ENCODE data around the gene SARS2.
A peak's percentile ranks its signal among the peaks of the same experiment; 100 is the strongest.
"Not testable (repeated sequence)": the region's sequence is repeated elsewhere in the genome, so short reads cannot be mapped to it uniquely, and the experiment has no call there.

SARS2 gene

GRCh38 chr19:38929929-38930775 is at the start of gene SARS2:
SARS2 (minus strand) TSS chr19:38930763; CDS start chr19:38930736, 27 bp downstream.
- DNase-seq: peak; percentile 91

GRCh38 chr19:38979812-38980211 is 49.2 kb upstream of the SARS2 start:
- DNase-seq: no peak

GRCh38 chr19:38978326-38978689 is 47.7 kb upstream of the SARS2 start:
- DNase-seq: no peak

- DNase-seq: no peak
Measured at GRCh38 chr19:38977445-38978325, 47.1 kb upstream of the SARS2 start.

- no peak for DNase-seq
Measured at GRCh38 chr19:38975861-38976271, 45.3 kb upstream of the SARS2 start.

GRCh38 chr19:38975214-38975860 is 44.8 kb upstream of the SARS2 start, which contains the start of gene FBXO17:
FBXO17 (minus strand) TSS chr19:38975742; CDS start chr19:38950319, 25,423 bp downstream.
- DNase-seq: no peak

- no peak for DNase-seq
Measured at GRCh38 chr19:38974624-38975213, 44.2 kb upstream of the SARS2 start.

GRCh38 chr19:38971672-38972071 is 41.1 kb upstream of the SARS2 start:
- no peak for DNase-seq

GRCh38 chr19:38970664-38971532 is 40.3 kb upstream of the SARS2 start:
- no peak for DNase-seq

GRCh38 chr19:38966149-38966548 is 35.6 kb upstream of the SARS2 start:
- not testable (repeated sequence) for DNase-seq

GRCh38 chr19:38964738-38965137 is 34.2 kb upstream of the SARS2 start:
- DNase-seq: no peak

GRCh38 chr19:38959618-38960017 is 29.1 kb upstream of the SARS2 start:
- no peak for DNase-seq

GRCh38 chr19:38958301-38958700 is 27.7 kb upstream of the SARS2 start:
- DNase-seq: no peak

- DNase-seq: no peak
Measured at GRCh38 chr19:38956264-38956663, 25.7 kb upstream of the SARS2 start.

- DNase-seq: no peak
Measured at GRCh38 chr19:38953677-38954076, 23.1 kb upstream of the SARS2 start.

- DNase-seq: no peak
Measured at GRCh38 chr19:38952395-38953165, 22.0 kb upstream of the SARS2 start.

GRCh38 chr19:38951187-38951586 is 20.6 kb upstream of the SARS2 start:
- DNase-seq: no peak

- peak; percentile 78 for DNase-seq
Measured at GRCh38 chr19:38949580-38950367, 19.2 kb upstream of the SARS2 start.

GRCh38 chr19:38946229-38947010 is 15.9 kb upstream of the SARS2 start:
- no peak for DNase-seq

Data from activated CD4-positive, alpha-beta T cell treated with anti-CD3 and anti-CD28 coated beads, Interleukin-2, amount 50 U/mL, for 1 hour (primary cell).